ENCODE measurements around the gene LRRC32.

The LRRC32 gene

DNA sequence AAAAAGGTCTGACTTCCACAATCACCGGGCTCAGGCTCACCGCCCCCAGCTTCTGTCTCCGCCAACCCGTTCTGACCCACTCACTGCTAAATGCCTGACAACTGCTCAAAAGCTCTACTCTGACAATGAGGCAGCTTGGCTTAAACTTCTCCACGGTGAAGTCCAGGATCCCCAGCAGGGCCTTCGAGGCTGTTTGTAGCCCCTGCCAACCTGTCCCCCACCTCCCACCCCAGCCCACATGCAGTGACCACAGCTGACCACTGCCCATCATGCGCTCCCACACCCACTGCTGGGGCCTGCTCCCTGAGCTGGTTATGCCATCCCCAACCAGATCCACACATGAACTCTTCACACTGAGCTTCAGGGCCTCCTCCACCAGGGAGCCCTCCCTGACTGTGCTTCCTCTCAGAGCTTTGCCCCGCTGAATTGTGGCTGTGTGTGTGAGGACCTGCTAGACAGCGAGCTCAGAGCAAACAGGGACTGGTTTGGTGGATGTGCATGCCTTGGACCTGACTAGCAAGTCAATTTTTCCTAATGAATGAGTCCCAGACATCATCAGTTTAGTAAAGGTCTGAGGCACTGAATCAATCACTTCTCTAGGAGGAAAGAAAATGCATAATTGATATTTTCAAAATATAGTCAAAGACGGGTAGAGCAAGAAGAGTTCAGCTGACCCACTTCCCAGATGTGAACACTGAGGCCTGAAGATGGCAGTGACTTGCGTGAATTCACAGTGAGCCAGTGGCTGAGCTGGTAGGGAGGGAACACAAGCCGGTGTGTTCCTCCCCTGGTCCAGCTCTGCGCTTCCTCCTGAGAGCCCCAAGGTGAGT, 7.7 kb downstream of the LRRC32 start:
- DNase-seq (ENCODE audit: low read depth) = no peak

DNA sequence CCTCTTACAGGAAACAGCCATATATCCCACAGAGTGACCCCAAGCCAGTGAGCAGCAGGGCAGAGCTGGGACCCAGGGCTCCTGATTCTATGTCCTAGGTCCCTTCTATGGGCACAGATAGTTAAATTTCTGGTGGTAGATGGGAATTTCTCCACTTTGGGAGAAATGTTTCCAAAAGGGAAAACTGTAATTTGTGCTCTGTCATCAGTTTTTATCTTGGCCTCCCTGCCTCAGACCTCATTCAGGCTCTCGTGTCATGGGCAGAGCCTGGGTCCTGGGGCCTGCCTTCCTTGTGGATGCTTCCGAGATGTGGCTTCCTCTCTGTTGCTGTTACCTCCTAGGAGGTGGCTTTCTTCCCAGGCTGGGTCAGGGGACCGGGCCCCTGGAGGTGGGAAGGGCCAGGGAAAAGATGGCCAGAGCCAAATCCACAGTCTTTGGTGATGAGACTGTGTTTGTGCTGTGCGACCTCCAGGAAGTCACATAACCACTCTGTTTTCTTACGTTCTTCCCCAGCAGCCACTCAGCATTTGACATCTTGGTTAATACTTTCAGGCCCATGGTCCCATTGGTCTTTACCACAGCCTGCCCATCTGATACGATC, 8.6 kb downstream of the LRRC32 start:
- no peak for DNase-seq (ENCODE audit: low read depth)

DNA sequence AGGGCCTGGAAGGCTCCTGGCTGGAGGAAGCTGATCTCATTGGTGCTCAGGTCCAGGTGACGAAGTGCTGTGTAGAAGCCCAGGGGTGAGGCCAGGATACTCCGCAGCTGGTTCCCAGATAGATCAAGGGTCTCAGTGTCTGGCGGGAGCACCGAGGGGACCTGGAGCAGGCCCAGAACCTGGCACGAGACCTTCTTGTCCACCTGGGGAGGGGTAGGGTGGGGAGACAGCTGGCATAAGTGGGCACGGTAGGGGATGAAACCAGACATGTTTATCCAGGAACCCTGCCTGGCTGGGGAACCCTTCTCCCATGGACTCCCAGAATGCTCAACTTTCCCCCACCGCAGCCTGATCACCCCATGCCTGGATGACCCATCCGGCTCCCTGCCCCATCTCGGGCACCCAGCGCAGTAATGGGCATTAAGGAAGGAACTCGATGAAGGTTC, 9.2 kb downstream of the LRRC32 start:
- DNase-seq (ENCODE audit: low read depth) = no peak

DNA sequence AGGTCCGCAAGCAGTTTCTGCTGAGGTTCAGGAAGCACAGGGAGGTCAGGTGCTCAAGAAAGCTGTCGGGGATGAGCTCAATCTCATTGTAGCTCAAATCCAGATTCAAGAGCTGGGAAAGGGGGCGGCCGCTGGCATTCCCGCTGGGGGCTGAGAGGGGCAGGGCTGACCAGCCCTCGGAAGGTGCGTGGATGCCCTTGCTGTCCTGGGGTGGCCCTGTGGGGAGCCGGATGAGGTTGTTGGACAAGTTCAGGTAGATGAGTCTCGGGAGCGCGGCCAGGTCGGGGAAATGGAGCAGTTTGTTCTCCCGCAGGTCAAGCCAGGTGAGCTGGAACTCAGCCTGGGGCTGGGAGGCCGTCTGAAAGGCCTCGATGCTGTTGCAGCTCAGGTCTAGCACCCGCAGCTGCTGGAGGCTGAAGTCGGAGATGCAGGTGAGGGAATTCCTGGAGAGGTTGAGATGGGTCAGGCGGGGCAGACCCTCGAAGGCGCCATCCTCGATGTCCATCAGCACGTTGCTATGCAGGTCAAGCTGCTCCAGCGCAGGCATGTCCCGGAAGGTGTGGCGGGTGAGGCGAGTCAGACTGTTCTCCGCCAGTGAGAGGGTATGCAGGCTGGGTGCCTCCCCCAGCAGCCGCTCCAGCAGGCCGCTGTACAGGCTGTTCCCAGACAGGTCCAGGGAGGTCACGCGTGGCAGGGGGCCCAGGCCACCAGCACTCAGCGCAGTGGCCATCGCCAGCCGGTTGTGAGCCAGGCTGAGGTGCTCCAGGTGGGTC, 9.8 kb downstream of the LRRC32 start:
- no peak for DNase-seq (ENCODE audit: low read depth)

DNA sequence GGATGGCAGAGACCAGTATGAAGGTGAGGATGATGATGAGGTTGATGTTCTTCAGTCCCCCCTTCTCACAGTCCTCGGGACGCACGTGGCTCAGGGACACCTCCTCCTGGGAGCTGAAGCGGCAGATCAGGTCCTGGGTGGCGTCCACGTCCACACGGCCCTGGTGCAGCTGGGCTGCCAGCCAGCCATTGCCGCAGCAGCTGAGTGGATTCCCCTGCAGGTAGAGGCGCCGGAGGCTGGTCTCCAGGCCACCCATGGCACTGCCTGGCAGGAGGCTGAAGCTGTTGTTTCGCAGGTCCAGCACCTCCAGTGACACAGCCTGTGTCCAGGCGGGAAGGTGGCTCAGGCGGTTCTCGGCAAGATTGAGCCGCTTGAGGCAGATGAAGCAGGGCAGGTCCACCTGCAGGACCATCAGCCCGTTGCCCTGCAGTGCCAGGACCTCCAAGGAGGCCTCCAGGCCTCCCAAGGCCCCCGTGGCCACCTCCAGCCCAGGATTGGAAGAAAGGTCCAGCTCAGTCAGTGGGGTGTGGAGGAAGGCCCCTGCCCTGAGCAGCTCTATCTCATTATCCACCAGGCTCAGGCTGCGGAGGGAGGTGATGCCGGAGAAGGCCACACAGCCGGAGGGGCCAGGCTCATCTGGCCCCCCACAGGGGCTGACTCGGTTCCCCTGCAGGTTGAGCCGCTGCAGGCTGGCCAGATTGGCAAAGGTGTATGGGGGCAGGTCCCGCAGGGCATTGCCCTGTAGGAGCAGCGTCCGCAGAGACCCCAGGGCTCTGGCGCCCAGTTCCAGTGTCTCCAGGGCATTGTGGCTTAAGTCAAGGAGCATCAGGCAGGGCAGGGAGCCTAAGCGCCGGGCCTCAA, 10.6 kb downstream of the LRRC32 start:
- no peak for DNase-seq (ENCODE audit: low read depth)

DNA sequence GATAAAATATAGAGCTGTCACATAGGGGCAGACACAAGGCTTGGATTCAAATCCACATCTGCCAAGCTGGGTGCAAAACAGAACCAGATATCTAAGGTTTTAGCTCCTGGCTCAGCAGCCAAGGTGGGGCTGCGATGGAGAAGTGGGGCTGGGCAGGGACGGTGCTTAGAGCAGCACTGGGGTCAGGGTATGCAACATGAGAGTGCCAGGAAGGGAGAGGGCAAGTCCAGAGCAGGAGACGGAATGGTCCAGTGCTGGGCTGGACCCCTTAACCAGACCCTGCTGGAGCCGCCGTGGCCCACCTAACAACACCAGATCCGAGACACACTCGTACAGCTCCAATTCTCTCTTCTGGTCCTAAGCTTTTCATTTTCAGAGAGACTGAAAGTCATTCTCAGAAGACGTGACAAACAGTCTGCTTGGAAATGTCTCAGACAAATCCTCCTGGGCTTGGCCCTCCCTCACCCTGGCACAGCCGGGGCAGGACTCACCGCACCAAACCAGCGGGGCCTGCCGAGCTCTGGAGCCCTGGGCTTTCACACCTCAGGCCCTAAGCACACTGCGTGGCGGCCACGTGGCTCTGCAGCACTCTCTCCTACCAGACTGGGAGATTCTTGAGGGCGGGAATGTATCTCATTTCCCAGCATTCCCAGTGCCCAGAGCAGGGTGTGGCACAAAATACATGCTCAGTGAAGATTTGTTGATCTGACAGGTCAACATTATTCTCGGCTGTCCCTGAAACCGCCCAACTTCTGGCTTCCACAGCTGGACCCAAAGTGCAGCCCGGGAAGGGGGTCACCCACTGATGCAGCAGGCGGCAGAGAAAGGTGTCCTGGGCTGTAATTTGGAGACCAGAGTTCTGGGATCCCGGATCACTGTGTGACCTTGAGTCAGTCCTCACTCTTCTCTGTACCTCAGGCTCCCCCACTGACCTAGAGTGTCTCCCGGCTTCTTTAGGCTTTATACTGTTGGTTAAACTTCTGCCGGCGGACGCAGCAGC, 11.6 kb downstream of the LRRC32 start:
- DNase-seq (ENCODE audit: low read depth) = no peak

DNA sequence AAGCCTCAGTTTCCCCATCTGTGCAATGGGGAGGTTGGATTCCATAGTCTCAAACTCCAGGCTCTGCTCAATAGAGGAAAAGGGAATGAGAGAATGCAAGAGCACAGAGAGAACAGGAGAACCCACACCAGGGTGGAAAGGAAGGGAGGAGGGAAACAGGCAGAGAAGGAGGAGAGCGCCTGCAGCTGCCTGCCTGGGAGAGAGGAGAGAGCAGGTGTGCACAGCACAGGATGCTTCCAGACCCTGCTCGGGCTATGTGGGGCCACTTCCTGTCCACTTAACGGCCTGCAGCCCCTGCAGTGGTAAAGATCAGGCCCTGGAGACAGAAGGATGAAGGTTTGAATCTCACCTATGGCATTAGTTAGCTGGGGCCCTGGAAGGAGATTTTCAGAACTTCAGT, 12.3 kb downstream of the LRRC32 start:
- no peak for DNase-seq (ENCODE audit: low read depth)

DNA sequence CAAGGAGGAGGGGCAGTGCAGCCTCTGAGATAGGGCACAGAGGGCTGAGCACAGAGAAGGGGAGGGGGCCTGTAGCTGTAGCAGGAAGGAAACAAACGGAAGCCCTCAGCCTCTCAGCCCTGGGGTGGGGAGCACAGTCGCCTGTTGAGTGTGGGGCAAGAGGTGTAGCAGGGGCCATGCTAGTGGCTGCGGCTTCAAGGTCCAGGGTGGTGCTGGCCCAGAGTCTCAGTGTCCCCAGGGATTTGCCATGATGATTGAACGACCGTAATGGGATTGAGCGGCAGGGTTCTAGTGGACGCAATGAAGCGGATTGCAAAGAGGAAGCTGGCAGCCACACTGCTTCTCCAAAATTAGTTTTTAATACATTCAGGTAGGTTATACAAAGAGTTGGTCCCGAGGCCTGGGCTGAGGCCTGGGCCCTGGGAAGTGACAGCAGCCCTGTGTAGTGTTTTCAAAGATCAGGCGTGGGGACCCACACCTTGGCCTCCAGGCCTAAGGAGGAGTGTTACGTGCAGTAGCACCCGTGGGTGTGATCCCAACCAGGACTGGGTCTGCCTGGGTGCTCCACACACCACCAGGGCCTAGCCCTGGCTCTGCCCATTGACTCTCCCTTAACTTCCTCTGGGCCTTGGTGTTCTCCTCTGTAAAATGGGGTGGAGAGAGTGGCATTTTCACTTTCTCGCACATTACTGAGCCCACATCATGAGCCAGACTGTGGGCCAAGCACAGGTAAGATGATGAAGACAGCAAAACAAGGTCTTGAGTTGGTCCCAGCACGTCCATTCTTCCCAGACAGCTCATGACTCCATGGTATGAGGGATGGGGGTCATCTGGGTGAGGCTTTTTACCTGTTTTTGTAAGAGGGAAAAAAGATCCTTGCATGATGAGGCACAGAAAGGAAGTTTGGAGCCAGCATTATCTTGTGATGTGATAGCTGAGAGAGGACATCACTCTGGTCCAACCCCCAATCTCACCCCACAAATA, 13.1 kb downstream of the LRRC32 start:
- no peak for DNase-seq (ENCODE audit: low read depth)

DNA sequence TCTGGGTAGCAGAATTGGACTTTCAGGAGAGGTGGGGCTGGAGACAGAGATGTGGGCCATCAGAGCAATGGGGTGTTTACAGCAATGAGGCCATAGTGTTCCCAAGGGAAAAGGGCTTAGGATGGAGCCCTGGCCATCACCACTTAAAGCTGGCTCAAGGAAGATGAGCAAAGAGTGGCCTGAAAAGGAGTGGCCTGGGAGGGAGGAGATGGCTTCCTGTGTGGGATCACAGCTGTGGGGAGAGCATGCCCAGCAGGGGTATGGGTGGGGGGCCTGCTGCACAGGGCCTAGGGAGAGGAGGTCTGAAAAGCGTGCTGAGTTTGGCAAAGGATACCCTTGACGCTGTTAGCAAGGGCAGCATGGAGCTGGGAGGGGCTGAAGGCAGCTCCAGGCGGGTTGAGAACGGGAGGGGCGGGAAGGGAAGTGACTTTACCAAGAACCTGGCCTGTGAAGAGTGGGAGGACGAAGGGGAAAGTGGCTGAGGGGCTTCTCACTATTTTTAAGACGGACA, 13.9 kb downstream of the LRRC32 start:
- no peak for DNase-seq (ENCODE audit: low read depth)

DNA sequence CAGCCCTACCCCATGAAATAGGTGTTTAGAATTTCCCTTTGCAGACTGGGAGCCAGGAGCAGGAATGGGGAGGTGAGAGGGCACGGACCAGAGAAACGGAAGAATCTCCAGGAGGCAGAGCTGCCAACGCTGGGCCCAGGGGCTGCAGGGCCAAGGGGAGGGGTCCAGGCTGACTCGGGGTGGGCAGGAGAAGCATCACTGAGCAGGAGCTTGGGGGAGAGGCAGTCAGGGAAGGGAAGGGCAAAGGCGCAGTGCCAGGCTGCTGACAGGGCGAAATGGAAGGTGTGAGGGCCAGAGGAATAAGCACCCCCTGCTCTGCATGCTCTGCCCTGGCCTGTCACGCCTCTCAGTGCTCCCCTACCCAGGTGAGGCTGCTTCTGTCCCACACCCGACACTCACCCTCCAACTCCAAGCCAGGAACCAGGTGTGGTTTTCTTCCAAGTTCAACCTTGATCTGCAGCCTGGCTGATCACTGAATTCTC, 14.5 kb downstream of the LRRC32 start:
- DNase-seq (ENCODE audit: low read depth) = no peak

DNA sequence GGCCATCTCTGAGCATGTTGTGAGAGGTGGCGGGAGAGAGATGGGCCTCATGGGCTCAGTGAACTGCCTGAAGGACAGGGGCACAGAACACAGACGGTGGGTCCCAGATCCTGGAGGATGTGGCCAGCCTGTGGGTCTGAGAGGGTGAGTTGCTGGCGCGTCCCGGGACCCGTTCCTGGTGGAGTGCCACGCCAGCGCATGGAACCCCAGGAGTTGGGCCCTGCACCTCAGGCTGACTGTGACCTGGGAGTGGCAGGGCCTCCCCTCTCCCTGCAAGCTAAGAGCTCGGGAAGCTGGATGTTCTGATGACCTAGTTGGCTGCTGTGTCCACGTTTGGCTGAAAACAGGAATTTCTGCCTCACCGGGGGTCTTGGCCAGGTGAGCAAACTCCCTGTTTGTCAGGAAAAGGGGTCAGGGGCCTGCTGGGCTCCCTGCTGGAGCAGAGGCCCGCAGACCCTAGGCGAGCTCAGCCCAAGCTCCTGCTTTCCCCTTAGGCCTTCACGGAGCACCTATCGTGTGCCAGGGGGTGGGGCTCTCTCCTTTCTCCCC, 15.0 kb downstream of the LRRC32 start:
- DNase-seq (ENCODE audit: low read depth) = no peak

DNA sequence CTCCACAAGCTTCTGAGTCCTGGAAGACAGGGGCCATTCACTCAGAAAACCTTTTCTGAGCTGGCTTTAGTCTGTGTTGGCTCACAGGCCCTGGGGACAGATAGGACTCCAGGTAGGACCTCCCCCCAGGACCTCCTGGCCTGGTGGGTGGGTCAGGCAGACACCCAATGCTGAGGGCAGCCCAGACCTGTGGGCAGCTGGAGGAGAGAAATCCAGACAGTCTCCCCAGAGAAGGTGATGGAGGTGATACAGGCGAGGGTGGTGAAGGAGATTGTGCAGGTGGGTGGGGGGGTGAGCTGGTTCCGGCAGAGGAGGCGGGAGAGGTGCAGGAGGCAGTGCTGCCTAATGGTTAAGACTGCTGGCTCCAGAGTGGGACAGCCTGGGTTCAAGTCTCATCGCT, 15.6 kb downstream of the LRRC32 start:
- no peak for DNase-seq (ENCODE audit: low read depth)

DNA sequence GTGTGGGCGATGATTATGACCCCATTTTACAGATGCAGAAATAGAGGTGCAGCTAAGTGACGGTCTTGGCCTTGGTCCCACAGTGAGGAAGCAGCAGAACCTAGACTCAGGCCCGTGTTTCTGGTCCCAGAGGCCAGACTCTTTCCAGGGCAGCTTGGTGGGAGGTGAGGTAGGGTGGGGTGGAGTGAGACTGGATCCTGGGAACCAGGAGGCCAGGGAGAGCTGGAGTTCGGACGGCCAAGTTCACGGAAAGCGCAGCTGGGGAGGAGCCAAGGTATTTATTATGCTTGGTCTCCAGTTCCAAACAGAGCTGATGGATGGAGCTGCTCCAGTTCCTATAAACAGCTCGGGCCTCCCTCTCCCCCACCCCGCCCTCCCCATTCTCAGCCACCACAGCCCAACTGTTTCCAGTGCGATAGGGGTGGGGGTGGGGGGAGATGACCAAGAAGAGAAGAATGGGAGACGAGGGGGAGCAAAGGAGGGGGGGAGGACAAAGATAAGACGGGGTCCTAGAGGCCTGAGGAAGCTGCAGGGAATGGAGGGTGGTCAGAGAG, 16.2 kb downstream of the LRRC32 start:
- DNase-seq (ENCODE audit: low read depth) = no peak

DNA sequence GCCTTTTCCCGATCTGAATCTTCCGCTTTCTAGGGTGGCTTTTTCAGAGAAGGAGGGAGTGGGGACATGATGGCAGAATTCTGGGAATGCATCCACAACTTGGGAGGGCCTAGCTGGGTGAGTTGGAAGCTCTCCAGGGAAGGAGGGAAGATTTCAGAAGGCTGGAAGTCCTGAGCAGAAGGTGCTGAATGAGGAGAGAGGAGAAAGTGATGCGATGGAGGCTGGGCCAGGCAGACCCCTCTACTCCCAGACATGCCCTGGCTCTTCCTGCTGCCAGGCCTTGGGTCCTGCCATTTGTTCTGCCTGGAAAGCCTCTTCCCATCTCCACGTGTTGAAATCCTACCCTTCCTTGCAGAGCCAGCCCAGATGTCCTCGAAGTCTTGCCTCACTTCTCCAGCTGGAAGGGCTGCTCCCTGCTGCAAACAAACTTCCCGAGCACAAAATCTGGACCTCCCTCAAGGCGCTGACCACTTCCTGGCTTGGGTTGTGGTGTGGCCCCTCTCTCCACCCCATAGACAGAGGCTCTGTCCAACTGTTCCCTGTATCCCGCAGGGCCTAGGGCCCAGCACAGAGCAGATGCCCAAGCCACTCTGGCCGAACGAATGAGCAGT, 16.8 kb downstream of the LRRC32 start:
- no peak for DNase-seq (ENCODE audit: low read depth)

DNA sequence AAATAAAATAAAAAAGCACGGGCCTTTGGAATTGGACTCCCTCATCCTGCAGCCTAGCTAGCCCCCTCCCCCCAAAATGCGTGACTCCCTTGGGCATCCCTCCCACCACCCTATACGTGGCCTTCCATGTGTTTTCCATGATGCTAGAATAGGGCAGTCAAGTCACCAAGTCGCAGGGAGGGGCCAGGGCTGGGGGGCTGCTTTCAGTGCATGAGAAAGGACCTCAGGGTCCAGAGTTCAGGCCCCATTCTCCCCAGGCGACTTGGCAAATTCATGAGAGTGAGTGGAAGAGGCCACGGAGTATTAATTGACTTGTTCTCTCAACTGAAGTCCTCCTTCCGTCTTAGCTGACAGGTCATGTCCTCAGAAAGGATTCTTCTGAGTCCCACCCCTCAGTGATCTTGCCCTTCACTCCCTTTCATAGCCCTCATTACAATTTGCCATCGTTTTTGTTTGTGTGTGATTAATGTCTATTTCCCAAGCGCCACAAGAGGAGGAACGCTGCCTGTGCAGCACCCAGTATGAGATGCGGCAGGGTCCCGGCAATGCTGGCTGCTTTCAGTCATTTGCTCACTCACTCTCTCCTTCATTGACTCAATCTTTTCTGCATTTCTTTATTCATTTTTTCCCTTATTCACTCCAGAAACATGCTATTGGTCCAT, 17.4 kb downstream of the LRRC32 start:
- DNase-seq (ENCODE audit: low read depth) = no peak

DNA sequence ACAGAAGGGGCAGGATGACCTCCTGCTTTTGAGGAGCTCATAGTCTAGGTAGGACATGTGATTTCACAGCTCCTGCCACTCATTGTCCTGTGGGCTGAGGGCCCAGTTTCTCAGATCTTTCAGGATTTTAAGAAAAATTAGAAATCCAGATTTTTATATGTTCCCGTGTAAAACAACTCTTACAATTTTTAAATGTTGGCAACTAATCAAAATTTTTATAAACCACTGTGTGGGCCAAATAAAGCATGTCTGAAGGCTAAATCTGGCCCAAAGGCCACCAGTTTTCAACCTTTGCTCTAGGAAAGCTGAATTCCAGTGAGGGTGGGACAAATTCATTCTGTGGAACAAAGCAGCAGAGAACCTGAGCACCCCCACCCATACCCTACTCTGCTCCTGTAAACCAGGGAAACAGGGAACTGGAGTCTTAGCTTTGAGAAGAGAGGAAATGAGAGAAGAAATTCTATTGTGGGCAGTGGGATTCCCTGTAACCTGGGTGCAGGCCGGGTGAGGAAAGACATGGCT, 20.6 kb downstream of the LRRC32 start:
- DNase-seq (ENCODE audit: low read depth) = no peak

DNA sequence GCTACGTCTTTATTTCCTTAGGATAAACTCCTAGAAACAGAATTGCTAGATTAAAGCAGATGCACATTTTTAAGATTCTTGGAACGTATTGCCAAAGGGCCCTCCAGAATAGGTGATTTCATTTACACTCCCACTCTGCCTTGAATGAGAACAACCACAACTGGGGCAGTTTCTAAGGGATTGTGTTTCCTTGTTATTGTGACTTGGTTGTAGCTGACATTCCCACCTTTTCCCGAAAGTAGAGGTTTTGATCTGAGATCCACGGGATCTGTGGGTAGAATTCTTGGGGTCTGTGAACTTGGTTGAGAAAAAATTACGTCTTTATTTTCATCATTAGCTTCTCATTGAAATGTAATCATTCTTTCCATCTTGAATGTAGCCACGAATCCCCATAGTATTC, 21.5 kb downstream of the LRRC32 start:
- DNase-seq (ENCODE audit: low read depth) = no peak
